ENCODE measurements around the gene JMJD1C.

DNA sequence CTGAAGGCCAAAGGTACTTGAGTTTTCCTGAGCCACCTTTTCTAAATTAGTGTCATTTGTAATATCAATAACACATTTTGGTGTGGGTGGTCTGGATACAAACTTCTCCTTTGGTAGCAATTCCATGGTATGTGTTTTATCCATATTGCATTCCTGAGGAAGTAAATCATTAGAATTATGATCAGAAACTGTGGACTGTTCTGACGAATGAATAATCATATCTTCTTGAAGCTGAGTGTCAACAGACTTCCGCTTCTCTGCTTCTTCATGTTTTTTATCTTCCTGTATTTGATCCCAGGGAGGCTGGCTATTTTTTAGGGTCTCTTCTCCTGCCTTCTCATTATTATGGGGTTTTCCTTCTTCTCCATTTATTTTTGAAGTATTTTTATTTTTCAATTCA is 251.2 kb downstream of the JMJD1C start:
- TF ChIP-seq, protein P1, sequence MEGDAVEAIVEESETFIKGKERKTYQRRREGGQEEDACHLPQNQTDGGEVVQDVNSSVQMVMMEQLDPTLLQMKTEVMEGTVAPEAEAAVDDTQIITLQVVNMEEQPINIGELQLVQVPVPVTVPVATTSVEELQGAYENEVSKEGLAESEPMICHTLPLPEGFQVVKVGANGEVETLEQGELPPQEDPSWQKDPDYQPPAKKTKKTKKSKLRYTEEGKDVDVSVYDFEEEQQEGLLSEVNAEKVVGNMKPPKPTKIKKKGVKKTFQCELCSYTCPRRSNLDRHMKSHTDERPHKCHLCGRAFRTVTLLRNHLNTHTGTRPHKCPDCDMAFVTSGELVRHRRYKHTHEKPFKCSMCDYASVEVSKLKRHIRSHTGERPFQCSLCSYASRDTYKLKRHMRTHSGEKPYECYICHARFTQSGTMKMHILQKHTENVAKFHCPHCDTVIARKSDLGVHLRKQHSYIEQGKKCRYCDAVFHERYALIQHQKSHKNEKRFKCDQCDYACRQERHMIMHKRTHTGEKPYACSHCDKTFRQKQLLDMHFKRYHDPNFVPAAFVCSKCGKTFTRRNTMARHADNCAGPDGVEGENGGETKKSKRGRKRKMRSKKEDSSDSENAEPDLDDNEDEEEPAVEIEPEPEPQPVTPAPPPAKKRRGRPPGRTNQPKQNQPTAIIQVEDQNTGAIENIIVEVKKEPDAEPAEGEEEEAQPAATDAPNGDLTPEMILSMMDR (IDR thresholded peaks at IDR 0.05; ENCODE audit: insufficient read depth, low read length, poor library complexity, severe bottlenecking): no peak
- no peak for TF ChIP-seq EZH2phosphoT487 (conservative IDR thresholded peaks at IDR 0.05; ENCODE audit: low read length)

Measured in SU-DHL-6 (cell line).